Activated B cell treated with CpG ODN at 0.5 μM for 24 hours (primary cell): ENCODE results near the gene RBMS1. TPM values are rescaled to one million over a fixed set of nuclear protein-coding genes. Genes with fewer than 3 reads are reported as not detected.

Experiments
- ATAC-seq: fragments of 200-7000 bp; cut with Tn5 transposase; one replicate; pipeline ENCODE4 v1.10.0; 2021; ENCODE audit warnings: low read depth, mild to moderate bottlenecking, moderate library complexity
- CTCF ChIA-PET: fragments of 350-600 bp; sonication (Branson Sonifier 250); formaldehyde crosslinking; loops from one replicate; lab custom pipeline; 2021; ENCODE audit warnings: antibody characterized with exemption; lab: Charles Lee
- POLR2A ChIA-PET: fragments of 350-600 bp; sonication (Branson Sonifier 250); formaldehyde crosslinking; loops from one replicate; lab custom pipeline; 2021; ENCODE audit warnings: antibody characterized with exemption; lab: Charles Lee
- DNase-seq: peaks from one replicate; pipeline ENCODE4 v3.0.0; 2022
- H3K27ac Mint-ChIP-seq: one replicate; pipeline ENCODE4 v1.8.0; 2020; ENCODE audit warnings: mixed read lengths
- H3K27me3 Mint-ChIP-seq: one replicate; pipeline ENCODE4 v1.8.0; 2021; ENCODE audit warnings: mixed read lengths
- H3K36me3 Mint-ChIP-seq: one replicate; pipeline ENCODE4 v1.8.0; 2021; ENCODE audit warnings: low read depth, mixed read lengths
- H3K4me1 Mint-ChIP-seq: one replicate; pipeline ENCODE4 v1.8.0; 2021; ENCODE audit warnings: mixed read lengths
- H3K4me3 Mint-ChIP-seq: one replicate; pipeline ENCODE4 v1.8.0; 2020; ENCODE audit warnings: mild to moderate bottlenecking, mixed read lengths
- H3K9me3 Mint-ChIP-seq: one replicate; pipeline ENCODE4 v1.8.0; 2020; ENCODE audit warnings: mixed read lengths
- CTCF ChIP-seq: fragments of 200-600 bp; IDR thresholded peaks from one replicate; pipeline ENCODE4 v1.8.0; 2022; ENCODE audit warnings: antibody characterized with exemption, mild to moderate bottlenecking
- intact Hi-C: fragments of 100-400 bp; cut with micrococcal nuclease; formaldehyde crosslinking; loops from one replicate; pipeline ENCODE4 v1.15.1; 2024
- total RNA-seq: library from RNA; stranded (reverse); gene quantifications from 2 replicates; pipeline ENCODE4 v1.2.3, GENCODE V29; 2022

The RBMS1 gene
- total RNA-seq, 1 donor from 2014 or later: 30.9 TPM

- peak overlapping the region; percentile 1 for H3K4me3 Mint-ChIP-seq
- H3K9me3 Mint-ChIP-seq: no peaks in the 10 kb centered on the region
- DNase-seq (no peak), ATAC-seq (no peak)
- ChIA-PET CTCF (no interaction called here), POLR2A (no interaction called here)
- no peak for TF ChIP-seq CTCF
- no peak overlapping the region for H3K27ac Mint-ChIP-seq
- peaks cover 3% of the 10 kb centered on the region for H3K36me3 Mint-ChIP-seq
- H3K4me1 Mint-ChIP-seq: peaks cover 59% of the 10 kb centered on the region
- no peaks in the 10 kb centered on the region for H3K27me3 Mint-ChIP-seq
- intact Hi-C loops: loop anchor here (10.0 kb wide), 2 partner anchors 497 to 1913 kb away; partner anchors contain the start of genes IFIH1 and LY75
Measured at GRCh38 chr2:160401895-160402294, 91.7 kb downstream of the RBMS1 start.

DNA sequence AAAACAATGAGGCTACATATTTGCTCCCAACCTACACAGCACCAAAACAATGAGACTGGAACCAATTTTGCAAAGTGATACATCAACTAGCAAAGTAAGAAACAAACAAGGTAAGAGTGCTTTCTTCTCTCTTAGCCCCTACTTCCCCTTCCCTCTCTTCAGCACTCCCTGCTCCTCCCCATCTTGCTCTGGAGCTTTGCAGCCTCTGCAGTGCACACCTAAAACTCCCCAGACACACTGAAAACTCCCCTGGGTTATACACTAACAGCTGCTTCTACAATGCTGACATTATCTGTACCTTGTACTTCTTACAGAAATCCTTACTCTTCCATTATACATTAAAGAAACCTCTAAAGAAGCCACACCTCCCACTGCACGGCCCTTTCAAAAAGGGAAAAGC lies 93.7 kb downstream of the RBMS1 start:
- no peaks in the 10 kb centered on the region for H3K9me3 Mint-ChIP-seq
- intact Hi-C loops: loop anchor here (10.0 kb wide), 2 partner anchors 495 to 1915 kb away; partner anchors contain the start of genes IFIH1 and LY75
- peaks cover 2% of the 10 kb centered on the region for H3K36me3 Mint-ChIP-seq
- no peak for DNase-seq
- no peak for TF ChIP-seq CTCF
- peak; percentile 31 for ATAC-seq
- ChIA-PET CTCF (interaction anchor here (0.7 kb wide), 1 partner anchor 29 kb away, joined by 5 read pairs; no protein-coding TSS in a partner anchor), POLR2A (no interaction called here)
- H3K27me3 Mint-ChIP-seq: no peaks in the 10 kb centered on the region
- no peak overlapping the region for H3K4me3 Mint-ChIP-seq
- H3K4me1 Mint-ChIP-seq: peaks cover 52% of the 10 kb centered on the region
- no peak overlapping the region for H3K27ac Mint-ChIP-seq

DNA sequence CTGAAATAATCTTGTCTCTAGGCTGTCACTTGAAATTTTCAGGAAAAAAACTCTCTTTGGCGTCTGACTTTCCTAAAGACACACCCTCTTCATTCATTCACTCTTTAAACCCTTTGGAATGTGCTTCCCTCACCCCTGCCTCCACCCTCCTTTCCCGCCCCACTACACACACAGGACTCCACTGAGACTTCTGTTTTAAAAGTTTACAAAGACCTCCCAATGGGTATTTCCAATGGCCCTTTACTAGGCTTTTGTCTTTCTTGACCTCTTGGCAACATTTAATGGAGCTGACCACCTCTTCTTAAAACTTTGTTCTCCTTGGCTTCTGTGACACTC lies 96.1 kb downstream of the RBMS1 start:
- Mint-ChIP-seq H3K9me3 (no peaks in the 10 kb centered on the region), H3K4me3 (no peak overlapping the region), H3K4me1 (peaks cover 53% of the 10 kb centered on the region), H3K27me3 (no peaks in the 10 kb centered on the region), H3K27ac (no peak overlapping the region), H3K36me3 (peaks cover 2% of the 10 kb centered on the region)
- ChIA-PET CTCF (no interaction called here), POLR2A (no interaction called here)
- intact Hi-C loops: no loop called here
- no peak for ATAC-seq
- no peak for DNase-seq
- no peak for TF ChIP-seq CTCF

- POLR2A ChIA-PET: interaction anchor here (0.5 to 0.7 kb wide), 3 partner anchors 18 to 116 kb away, joined by 3 to 4 read pairs (median 4); no protein-coding TSS in a partner anchor
- H3K36me3 Mint-ChIP-seq: peaks cover 7% of the 10 kb centered on the region
- no peak for TF ChIP-seq CTCF
- no peaks in the 10 kb centered on the region for H3K9me3 Mint-ChIP-seq
- H3K4me3 Mint-ChIP-seq: peak overlapping the region; percentile 66
- DNase-seq (no peak), ATAC-seq (peak; percentile 98)
- H3K27me3 Mint-ChIP-seq: no peaks in the 10 kb centered on the region
- H3K27ac Mint-ChIP-seq: peak overlapping the region; percentile 79
- H3K4me1 Mint-ChIP-seq: peaks cover 62% of the 10 kb centered on the region
- CTCF ChIA-PET: no interaction called here
- intact Hi-C loops: loop anchor here (1.0 to 2.0 kb wide), 2 partner anchors 13 kb away; no protein-coding TSS in a partner anchor
Measured at GRCh38 chr2:160394153-160394552, 99.5 kb downstream of the RBMS1 start.

GRCh38 chr2:160392201-160392600 lies 101.4 kb downstream of the RBMS1 start:
- intact Hi-C loops: no loop called here
- Mint-ChIP-seq H3K36me3 (peaks cover 7% of the 10 kb centered on the region), H3K27me3 (no peaks in the 10 kb centered on the region), H3K9me3 (no peaks in the 10 kb centered on the region), H3K4me1 (peaks cover 81% of the 10 kb centered on the region), H3K27ac (no peak overlapping the region), H3K4me3 (no peak overlapping the region)
- ChIA-PET POLR2A (interaction anchor here (0.7 kb wide), 1 partner anchor 588 kb away, joined by 6 read pairs; no protein-coding TSS in a partner anchor), CTCF (no interaction called here)
- no peak for TF ChIP-seq CTCF
- no peak for DNase-seq
- no peak for ATAC-seq
